Measurements from ENCODE around the gene POLR2B.

GRCh38 chr4:56931924-56932323 is 46.8 kb upstream of the POLR2B start:
- TF ChIP-seq, protein P1, sequence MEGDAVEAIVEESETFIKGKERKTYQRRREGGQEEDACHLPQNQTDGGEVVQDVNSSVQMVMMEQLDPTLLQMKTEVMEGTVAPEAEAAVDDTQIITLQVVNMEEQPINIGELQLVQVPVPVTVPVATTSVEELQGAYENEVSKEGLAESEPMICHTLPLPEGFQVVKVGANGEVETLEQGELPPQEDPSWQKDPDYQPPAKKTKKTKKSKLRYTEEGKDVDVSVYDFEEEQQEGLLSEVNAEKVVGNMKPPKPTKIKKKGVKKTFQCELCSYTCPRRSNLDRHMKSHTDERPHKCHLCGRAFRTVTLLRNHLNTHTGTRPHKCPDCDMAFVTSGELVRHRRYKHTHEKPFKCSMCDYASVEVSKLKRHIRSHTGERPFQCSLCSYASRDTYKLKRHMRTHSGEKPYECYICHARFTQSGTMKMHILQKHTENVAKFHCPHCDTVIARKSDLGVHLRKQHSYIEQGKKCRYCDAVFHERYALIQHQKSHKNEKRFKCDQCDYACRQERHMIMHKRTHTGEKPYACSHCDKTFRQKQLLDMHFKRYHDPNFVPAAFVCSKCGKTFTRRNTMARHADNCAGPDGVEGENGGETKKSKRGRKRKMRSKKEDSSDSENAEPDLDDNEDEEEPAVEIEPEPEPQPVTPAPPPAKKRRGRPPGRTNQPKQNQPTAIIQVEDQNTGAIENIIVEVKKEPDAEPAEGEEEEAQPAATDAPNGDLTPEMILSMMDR (IDR thresholded peaks at IDR 0.05) = no peak
- TF ChIP-seq EP300 (IDR thresholded peaks at IDR 0.05) = no peak
